ENCODE results near the gene RBFA.

The RBFA gene

DNA sequence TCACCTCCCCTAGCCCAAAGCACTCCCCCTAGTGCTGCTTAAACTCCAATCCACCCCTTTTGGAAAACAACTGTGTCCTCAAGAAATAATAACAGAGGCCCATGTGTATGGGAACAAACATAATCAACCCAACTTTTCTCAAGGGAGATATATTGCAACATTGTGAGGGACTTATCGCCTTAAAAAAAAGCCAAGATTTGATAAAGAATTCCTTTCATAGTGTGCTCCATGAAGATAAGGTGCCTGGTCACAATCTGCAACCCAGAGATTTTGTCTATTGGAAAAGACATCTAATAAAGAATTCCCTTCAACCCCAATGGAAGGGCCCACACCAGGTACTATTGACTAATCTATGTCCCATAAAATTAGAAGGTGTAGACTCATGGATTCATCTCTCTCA lies 4.5 kb upstream of the RBFA start:
- DNase-seq (ENCODE audit: low read depth in 2 of 2) = no peak
- no peak for TF ChIP-seq CTCF (IDR thresholded peaks at IDR 0.05; ENCODE audit: low read depth, low read length)
- H3K4me3 ChIP-seq (replicated peaks in 1 of 2; ENCODE audit: low read depth in 2 of 2, low read length in 2 of 2) = no peak overlapping the region

- peak; percentile 39 to 46 for DNase-seq (ENCODE audit: low read depth in 2 of 2)
- no peak for TF ChIP-seq CTCF (IDR thresholded peaks at IDR 0.05; ENCODE audit: low read depth, low read length)
- peak overlapping the region; percentile 73 to 80 for H3K4me3 ChIP-seq (replicated peaks in 1 of 2; ENCODE audit: low read depth in 2 of 2, low read length in 2 of 2)
These were observed 810 bp upstream of the RBFA start for GRCh38 chr18:80033181-80034067.

- TF ChIP-seq CTCF (IDR thresholded peaks at IDR 0.05; ENCODE audit: low read depth, low read length) = no peak
- DNase-seq (ENCODE audit: low read depth in 2 of 2) = peak; percentile 9 to 12
These were observed 695 bp downstream of the RBFA start for GRCh38 chr18:80034852-80035406.

GRCh38 chr18:80035997-80036396 lies 1.8 kb downstream of the RBFA start:
- TF ChIP-seq CTCF (IDR thresholded peaks at IDR 0.05; ENCODE audit: low read depth, low read length) = no peak
- H3K4me3 ChIP-seq (replicated peaks in 1 of 2; ENCODE audit: low read depth in 2 of 2, low read length in 2 of 2) = no peak overlapping the region
- DNase-seq (ENCODE audit: low read depth in 2 of 2) = no peak

More at GRCh38 chr18:80034852-80035406, 695 bp downstream of the RBFA start:
- peak overlapping the region; percentile 91 to 92 for H3K4me3 ChIP-seq (replicated peaks in 1 of 2; ENCODE audit: low read depth in 2 of 2, low read length in 2 of 2)

DNA sequence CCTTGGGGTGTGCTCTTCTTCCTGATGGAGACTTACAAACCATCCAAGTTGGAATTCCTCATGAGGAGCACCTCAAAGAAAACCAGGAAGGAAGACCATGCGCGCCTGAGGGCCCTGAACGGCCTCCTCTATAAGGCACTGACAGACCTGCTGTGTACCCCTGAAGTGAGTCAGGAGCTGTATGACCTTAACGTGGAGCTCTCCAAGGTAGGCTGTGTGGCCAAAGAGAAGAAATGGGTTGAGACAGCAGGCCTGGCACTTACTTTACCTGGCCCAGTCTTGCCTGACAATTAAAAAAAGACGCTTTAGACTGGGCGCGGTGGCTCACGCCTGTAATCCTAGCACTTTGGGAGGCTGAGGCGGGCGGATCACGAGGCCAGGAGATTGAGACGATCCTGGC lies 3.1 kb downstream of the RBFA start:
- no peak for DNase-seq (ENCODE audit: low read depth in 2 of 2)
- no peak overlapping the region for H3K4me3 ChIP-seq (replicated peaks in 1 of 2; ENCODE audit: low read depth in 2 of 2, low read length in 2 of 2)
- no peak for TF ChIP-seq CTCF (IDR thresholded peaks at IDR 0.05; ENCODE audit: low read depth, low read length)

- no peak overlapping the region for H3K4me3 ChIP-seq (replicated peaks in 1 of 2; ENCODE audit: low read depth in 2 of 2, low read length in 2 of 2)
- TF ChIP-seq CTCF (IDR thresholded peaks at IDR 0.05; ENCODE audit: low read depth, low read length) = no peak
- no peak for DNase-seq (ENCODE audit: low read depth in 2 of 2)
These were observed 3.8 kb downstream of the RBFA start for GRCh38 chr18:80037869-80038630.

Measured in cardiac fibroblast (primary cell).